Measurements from ENCODE around the gene ZBTB20. TPM values are rescaled to one million over a fixed set of nuclear protein-coding genes. Genes with fewer than 3 reads are reported as not detected.

Gene ZBTB20
- total and polyA plus RNA-seq, 2 of the 4 experiments (the other 2 are of a cell fraction) = 0.75 to 14.7 TPM

- Histone ChIP-seq H3K4me3 (ENCODE audit: insufficient read depth, low read depth, low read length) (no peak overlapping the region), H4K20me1 (ENCODE audit: insufficient read depth, low read length) (no peaks in the 10 kb centered on the region), H3K18ac (ENCODE audit: low read depth, low read length) (no peak overlapping the region), H2AFZ (replicated peaks; ENCODE audit: low read length, poor library complexity) (no peak overlapping the region), H2AK5ac (ENCODE audit: low read depth, low read length) (no peak overlapping the region), H2BK5ac (ENCODE audit: low read depth, low read length, poor library complexity, severe bottlenecking) (no peak overlapping the region), H3K4ac (ENCODE audit: low read depth, low read length) (no peak overlapping the region), H3K79me1 (ENCODE audit: low read depth in 1 of 2, low read length in 2 of 2) (no peaks in the 10 kb centered on the region), H3K56ac (ENCODE audit: extremely low read depth, insufficient read depth, low read length) (no peak overlapping the region), H2AK9ac (replicated peaks; ENCODE audit: low read depth, low read length, poor library complexity) (no peak overlapping the region), H2BK120ac (ENCODE audit: low read depth, low read length) (no peak overlapping the region), H3K27ac (ENCODE audit: insufficient read depth, low read length) (no peak overlapping the region), H3K23ac (ENCODE audit: low read depth, low read length) (no peak overlapping the region), H3K14ac (replicated peaks; ENCODE audit: low read depth, low read length) (no peak overlapping the region), H4K91ac (ENCODE audit: insufficient read depth, low read depth, low read length) (no peak overlapping the region), H3K36me3 (ENCODE audit: control insufficient read depth, insufficient read depth, low read length) (no peaks in the 10 kb centered on the region), H3K9me3 (ENCODE audit: control insufficient read depth, insufficient read depth, low read length) (no peaks in the 10 kb centered on the region), H3K4me2 (ENCODE audit: low read depth, low read length) (no peak overlapping the region), H3K4me1 (ENCODE audit: control insufficient read depth, insufficient read depth, low read length) (no peaks in the 10 kb centered on the region), H4K5ac (ENCODE audit: low read depth, low read length) (no peak overlapping the region), H4K8ac (ENCODE audit: low read depth in 2 of 2, low read length in 2 of 2) (no peak overlapping the region), H3K9me1 (ENCODE audit: insufficient read depth, low read length) (no peaks in the 10 kb centered on the region), H3K27me3 (ENCODE audit: control insufficient read depth, insufficient read depth, low read length) (no peaks in the 10 kb centered on the region), H2BK20ac (ENCODE audit: low read depth, low read length) (no peak overlapping the region), H3K9ac (ENCODE audit: low read depth, low read length) (no peak overlapping the region), H2BK15ac (ENCODE audit: low read depth, low read length) (no peak overlapping the region)
- BruUV-seq (replicated peaks) = no TSS peak
- no peak for TF ChIP-seq SMC3 (IDR thresholded peaks at IDR 0.05; ENCODE audit: low read depth, low read length)
- TF ChIP-seq MAFK (IDR thresholded peaks at IDR 0.05; ENCODE audit: low read depth, low read length) = no peak
- no peak for TF ChIP-seq RCOR1 (IDR thresholded peaks at IDR 0.05; ENCODE audit: insufficient replicate concordance, low read length)
- no peak for TF ChIP-seq BHLHE40 (IDR thresholded peaks at IDR 0.05; ENCODE audit: low read depth, low read length)
- TF ChIP-seq MXI1 (IDR thresholded peaks at IDR 0.05; ENCODE audit: borderline replicate concordance, low read depth, low read length) = no peak
- TF ChIP-seq CEBPB (IDR thresholded peaks at IDR 0.05; ENCODE audit: low read depth, low read length) = no peak
- TF ChIP-seq USF2 (IDR thresholded peaks at IDR 0.05; ENCODE audit: low read depth, low read length) = no peak
- no peak for TF ChIP-seq CTCF (conservative IDR thresholded peaks at IDR 0.05; ENCODE audit: low read depth, low read length)
- no peak for TF ChIP-seq POLR2A (IDR thresholded peaks at IDR 0.05; ENCODE audit: low read depth, low read length)
- no peak for TF ChIP-seq RFX5 (IDR thresholded peaks at IDR 0.05; ENCODE audit: low read depth, low read length)
- no peak for TF ChIP-seq ELK1 (IDR thresholded peaks at IDR 0.05; ENCODE audit: borderline replicate concordance, low read depth, low read length)
- TF ChIP-seq RAD21 (IDR thresholded peaks at IDR 0.05; ENCODE audit: low read length) = no peak
- TF ChIP-seq NFE2L2 (IDR thresholded peaks at IDR 0.05; ENCODE audit: low read depth, low read length) = no peak
- no peak for TF ChIP-seq MAZ (IDR thresholded peaks at IDR 0.05; ENCODE audit: borderline replicate concordance, low read depth, low read length)
- no peak for TF ChIP-seq FOS (IDR thresholded peaks at IDR 0.05; ENCODE audit: low read depth, low read length)
- TF ChIP-seq CHD1 (IDR thresholded peaks at IDR 0.05; ENCODE audit: low read depth, low read length) = no peak
- in situ Hi-C loops (cut with MboI; ENCODE audit: low sequenced_read_pairs) = no loop called here
- ATAC-seq (ENCODE audit: low read depth) (no peak), DNase-seq (peak; percentile 16)
- intact Hi-C loops (cut with micrococcal nuclease) = no loop called here
- CTCF ChIA-PET = interaction anchor here (0.6 kb wide), 1 partner anchor 96 kb away, joined by 4 read pairs; no protein-coding TSS in a partner anchor
- WGBS, 2 experiments (ENCODE audit: extremely low coverage in 2 of 2, insufficient read length in 1 of 2) = no CpG with 5 or more reads among the region's 1 CpG
- POLR2A ChIA-PET (ENCODE audit: unreplicated experiment) = no interaction called here
- dilution Hi-C loops (cut with HindIII; ENCODE audit: low sequenced_read_pairs, unreplicated experiment) = no loop called here
These were observed 275.0 kb downstream of the ZBTB20 start for GRCh38 chr3:114872050-114872449.

Measured in IMR-90 (cell line).